ENCODE measurements around the gene THOC6. TPM values are rescaled to one million over a fixed set of nuclear protein-coding genes. Genes with fewer than 3 reads are reported as not detected.

The THOC6 gene
- total and polyA plus RNA-seq, 2 donors (not counting 3 experiments of a cell fraction or from before 2014, with no cell fraction given): 23.9 to 39.3 TPM

GRCh38 chr16:3022208-3022683 lies 1.6 kb upstream of the THOC6 start:
- peak overlapping the region; percentile 83 for H3K4me2 ChIP-seq (ENCODE audit: insufficient read depth, low read length)
- no TSS peak for BruUV-seq (replicated peaks)
- H2AFZ ChIP-seq (ENCODE audit: low read depth, low read length): no peak overlapping the region
- peaks cover 0 to 9% of the 10 kb centered on the region in 2 experiments for H3K36me3 ChIP-seq (ENCODE audit: control insufficient read depth in 2 of 2, extremely low read depth in 1 of 2, insufficient read depth in 2 of 2, low read length in 2 of 2)
- peak overlapping the region; percentile 45 to 61 (median 53) for H3K4me3 ChIP-seq (replicated peaks in 1 of 3; ENCODE audit: insufficient read depth in 1 of 3, low read depth in 1 of 3, low read length in 3 of 3)
- peak overlapping the region; percentile 98 for H3K27ac ChIP-seq (ENCODE audit: insufficient read depth, low read depth, low read length)
- no peaks in the 10 kb centered on the region for H3K9me1 ChIP-seq (replicated peaks; ENCODE audit: control insufficient read depth, extremely low read depth, insufficient read depth, low read length)
- H3K27me3 ChIP-seq (ENCODE audit: control insufficient read depth in 2 of 2, insufficient read depth in 2 of 2, low read length in 2 of 2): no peaks in the 10 kb centered on the region
- intact Hi-C loops (cut with micrococcal nuclease): no loop called here
- FAIRE-seq (peak; percentile 95), DNase-seq (ENCODE audit: low read depth, low spot score) (peak; percentile 93)
- H3K79me2 ChIP-seq (ENCODE audit: control insufficient read depth, insufficient read depth, low read length): peaks cover 2% of the 10 kb centered on the region
- CTCF ChIA-PET: interaction anchor here (1.4 to 6.1 kb wide), 4 partner anchors 8 to 107 kb away, joined by 6 to 52 read pairs (median 9); no protein-coding TSS in a partner anchor
- H3K9ac ChIP-seq (replicated peaks; ENCODE audit: extremely low read depth, insufficient read depth, low read length): peak overlapping the region; percentile 90
- H4K20me1 ChIP-seq (replicated peaks; ENCODE audit: control insufficient read depth, extremely low read depth, insufficient read depth, low read length): no peaks in the 10 kb centered on the region
- dilution Hi-C loops (cut with MboI; ENCODE audit: extremely low pct_ligation_motif_present, low sequenced_read_pairs): no loop called here
- POLR2A ChIA-PET: interaction anchor here (1.4 kb wide), 1 partner anchor 112 kb away, joined by 3 read pairs; the partner anchor contains the start of gene ZNF213
- no peaks in the 10 kb centered on the region for H3K9me3 ChIP-seq (replicated peaks; ENCODE audit: control insufficient read depth, insufficient read depth, low read length)
- H3K4me1 ChIP-seq (ENCODE audit: control insufficient read depth, extremely low read depth, insufficient read depth, low read length): peaks cover 18% of the 10 kb centered on the region
- TF ChIP-seq MAX (IDR thresholded peaks at IDR 0.05; ENCODE audit: insufficient read depth, insufficient read length) (no peak), CTCF (IDR thresholded peaks at IDR 0.05; ENCODE audit: extremely low read depth in 1 of 2, insufficient read depth in 1 of 2, low read depth in 1 of 2, low read length in 2 of 2) (no peak), MYC (IDR thresholded peaks at IDR 0.05; ENCODE audit: low read depth, low read length) (no peak), POLR2A (IDR thresholded peaks at IDR 0.05; ENCODE audit: low read depth, low read length) (no peak), POLR2AphosphoS5 (IDR thresholded peaks at IDR 0.05; ENCODE audit: insufficient read depth, low read depth, low read length) (peak; percentile 82), JUN (IDR thresholded peaks at IDR 0.05; ENCODE audit: borderline replicate concordance, insufficient read depth, insufficient read length, low read depth) (peak; percentile 90), GATA2 (IDR thresholded peaks at IDR 0.05; ENCODE audit: insufficient read depth, insufficient read length, low read depth, low read length) (no peak), FOS (IDR thresholded peaks at IDR 0.05; ENCODE audit: borderline replicate concordance, insufficient read depth, low read length) (peak; percentile 99)

All from endothelial cell of umbilical vein (primary cell).